ENCODE data around the gene LRSAM1. TPM values are rescaled to one million over a fixed set of nuclear protein-coding genes. Genes with fewer than 3 reads are reported as not detected.

Gene LRSAM1
- polyA plus RNA-seq, 1 experiment: 5.2 TPM

- TF ChIP-seq CTCF (IDR thresholded peaks at IDR 0.05; ENCODE audit: insufficient read depth, low read depth, low read length): no peak
- no peak for DNase-seq (ENCODE audit: low read depth)
- Histone ChIP-seq H3K36me3 (ENCODE audit: control insufficient read depth, insufficient read depth, low read length) (peaks cover 59% of the 10 kb centered on the region), H3K27me3 (ENCODE audit: control insufficient read depth, insufficient read depth, low read length) (no peaks in the 10 kb centered on the region), H3K4me3 (ENCODE audit: low read depth, low read length) (no peak overlapping the region)
- ChIA-PET POLR2A (no interaction called here), CTCF (interaction anchor here (0.6 to 6.0 kb wide), 10 partner anchors 10 to 981 kb away, joined by 3 to 49 read pairs (median 7); partner anchors contain the start of gene TOR2A)
Observed at GRCh38 chr9:127526655-127527559, 75.6 kb downstream of the LRSAM1 start.

- DNase-seq (ENCODE audit: low read depth): no peak
- Histone ChIP-seq H3K36me3 (ENCODE audit: control insufficient read depth, insufficient read depth, low read length) (peaks cover 53% of the 10 kb centered on the region), H3K4me3 (ENCODE audit: low read depth, low read length) (no peak overlapping the region), H3K27me3 (ENCODE audit: control insufficient read depth, insufficient read depth, low read length) (no peaks in the 10 kb centered on the region)
- ChIA-PET CTCF (interaction anchor here (0.6 to 6.0 kb wide), 3 partner anchors 9 to 58 kb away, joined by 3 to 49 read pairs (median 40); no protein-coding TSS in a partner anchor), POLR2A (no interaction called here)
- no peak for TF ChIP-seq CTCF (IDR thresholded peaks at IDR 0.05; ENCODE audit: insufficient read depth, low read depth, low read length)
Observed at GRCh38 chr9:127527560-127528268, 76.4 kb downstream of the LRSAM1 start.

- H3K4me3 ChIP-seq (ENCODE audit: low read depth, low read length): no peak overlapping the region
- H3K36me3 ChIP-seq (ENCODE audit: control insufficient read depth, insufficient read depth, low read length): peaks cover 47% of the 10 kb centered on the region
- ChIA-PET CTCF (interaction anchor here (0.6 to 6.0 kb wide), 5 partner anchors 8 to 58 kb away, joined by 3 to 49 read pairs (median 3); no protein-coding TSS in a partner anchor), POLR2A (interaction anchor here (0.7 kb wide), 2 partner anchors 8 to 45 kb away, joined by 3 to 4 read pairs; no protein-coding TSS in a partner anchor)
- no peak for DNase-seq (ENCODE audit: low read depth)
- no peaks in the 10 kb centered on the region for H3K27me3 ChIP-seq (ENCODE audit: control insufficient read depth, insufficient read depth, low read length)
- no peak for TF ChIP-seq CTCF (IDR thresholded peaks at IDR 0.05; ENCODE audit: insufficient read depth, low read depth, low read length)
Observed at GRCh38 chr9:127528422-127529251, 77.3 kb downstream of the LRSAM1 start.

- Histone ChIP-seq H3K4me3 (ENCODE audit: low read depth, low read length) (no peak overlapping the region), H3K36me3 (ENCODE audit: control insufficient read depth, insufficient read depth, low read length) (peaks cover 42% of the 10 kb centered on the region), H3K27me3 (ENCODE audit: control insufficient read depth, insufficient read depth, low read length) (no peaks in the 10 kb centered on the region)
- DNase-seq (ENCODE audit: low read depth): no peak
- CTCF ChIA-PET: interaction anchor here (1.4 to 6.0 kb wide), 2 partner anchors 7 to 25 kb away, joined by 3 to 49 read pairs; no protein-coding TSS in a partner anchor
- POLR2A ChIA-PET: interaction anchor here (0.7 kb wide), 1 partner anchor 44 kb away, joined by 3 read pairs; no protein-coding TSS in a partner anchor
- TF ChIP-seq CTCF (IDR thresholded peaks at IDR 0.05; ENCODE audit: insufficient read depth, low read depth, low read length): no peak
Observed at GRCh38 chr9:127529671-127530070, 78.4 kb downstream of the LRSAM1 start.
